HepG2 (cell line): Measurements from ENCODE around the gene NEFH. TPM values are rescaled to one million over a fixed set of nuclear protein-coding genes. Genes with fewer than 3 reads are reported as not detected.

Experiments
- ATAC-seq: fragments of 200-7000 bp; cut with Tn5 transposase; 3 replicates; pipeline ENCODE4 v1.9.1; 2020; ENCODE audit warnings: mild to moderate bottlenecking, moderate library complexity
- BruUV-seq: library from RNA; stranded (reverse); fragments of 400-500 nt; replicated peaks from 2 replicates; lab custom pipeline; 2021; lab: Mats Ljungman, UMichigan
- CTCF ChIA-PET: fragments of 300-600 bp; formaldehyde crosslinking; extraction: SDS; loops from one replicate; lab custom pipeline; 2021; ENCODE audit warnings: low total read pairs, inconsistent platforms, low intra/inter-chr PET ratio; lab: Yijun Ruan, JAX
- POLR2A ChIA-PET: fragments of 350-600 bp; sonication (Branson Sonifier 250); formaldehyde crosslinking; loops from one replicate; lab custom pipeline; 2020; ENCODE audit warnings: antibody characterized with exemption, inconsistent platforms; lab: Yijun Ruan, JAX
- DNase-seq: peaks from one replicate; pipeline ENCODE4 v3.0.0-alpha.2; 2015; ENCODE audit warnings: low spot score
- FAIRE-seq: peaks from 3 replicates; lab custom pipeline; 2011; peaks lifted over from hg19 to GRCh38; lab: Jason Lieb, UNC
- H2AFZ ChIP-seq: one replicate; pipeline ENCODE4 v1.6.1; 2011; ENCODE audit warnings: low read length, inconsistent platforms
- H3K27ac ChIP-seq: fragments of 300-600 bp; 3 replicates; pipeline ENCODE4 v1.8.0; 2011; ENCODE audit warnings: mixed run types, mild to moderate bottlenecking, mixed read lengths, low read length, inconsistent platforms; ENCODE audit not compliant: insufficient read depth; ENCODE audit errors: extremely low read length
- H3K27me3 ChIP-seq, 2 experiments: fragments of 200-600 bp in 1 of 2; 2 replicates in 1 of 2; 3 replicates in 1 of 2; pipeline versions ENCODE4 v1.6.0 to v1.8.0; 2011; ENCODE audit warnings: low read length in 2 of 2, mild to moderate bottlenecking in 2 of 2, moderate library complexity in 2 of 2, inconsistent platforms in 1 of 2; ENCODE audit not compliant: insufficient read depth in 2 of 2, control insufficient read depth in 1 of 2
- H3K36me3 ChIP-seq, 2 experiments: fragments of 200-600 bp in 1 of 2; replicated peaks in 1 of 2; 2 replicates in 1 of 2; 3 replicates in 1 of 2; pipeline versions ENCODE4 v1.5.1 to v1.8.0; 2011; ENCODE audit warnings: low read length in 2 of 2, inconsistent platforms in 1 of 2; ENCODE audit not compliant: insufficient read depth in 2 of 2, control insufficient read depth in 1 of 2
- H3K4me1 ChIP-seq: 2 replicates; pipeline ENCODE4 v1.5.1; 2012; ENCODE audit warnings: low read length, inconsistent platforms; ENCODE audit not compliant: insufficient read depth
- H3K4me2 ChIP-seq: 2 replicates; pipeline ENCODE4 v1.6.0; 2011; ENCODE audit warnings: low read depth, low read length, inconsistent platforms
- H3K4me3 ChIP-seq, 3 experiments: fragments of 200-600 bp in 1 of 3; sonication (generic), shearing (Covaris generic) in 1 of 3; replicated peaks in 1 of 3; 2 replicates each; pipeline ENCODE4 v1.5.1; 2011 to 2016; ENCODE audit warnings: low read length in 3 of 3, inconsistent platforms in 2 of 3, low read depth in 2 of 3, mild to moderate bottlenecking in 2 of 3, control low read depth in 1 of 3, mixed read lengths in 1 of 3; ENCODE audit not compliant: insufficient read depth in 1 of 3
- H3K79me2 ChIP-seq: one replicate; pipeline ENCODE4 v1.6.1; 2011; ENCODE audit warnings: low read length, inconsistent platforms; ENCODE audit not compliant: insufficient read depth
- H3K9ac ChIP-seq: 2 replicates; pipeline ENCODE4 v1.6.0; 2011; ENCODE audit warnings: mild to moderate bottlenecking, low read depth, low read length, inconsistent platforms; ENCODE audit not compliant: insufficient read depth
- H3K9me3 ChIP-seq: 2 replicates; pipeline ENCODE4 v1.5.1; 2012; ENCODE audit warnings: mild to moderate bottlenecking, low read length
- H4K20me1 ChIP-seq: 2 replicates; pipeline ENCODE4 v1.6.0; 2011; ENCODE audit warnings: inconsistent platforms, mild to moderate bottlenecking, low read length, moderate library complexity; ENCODE audit not compliant: insufficient read depth
- EHMT2 ChIP-seq: fragments of 200-600 bp; sonication (generic); IDR thresholded peaks from 2 replicates; pipeline ENCODE4 v1.7.0; 2017; ENCODE audit warnings: antibody characterized with exemption, low read depth, low read length, borderline replicate concordance
- MIER2 ChIP-seq: IDR thresholded peaks from 2 replicates; pipeline ENCODE4 v1.6.1; 2016; ENCODE audit warnings: missing biosample characterization, missing genetic modification reagents
- REST ChIP-seq, 2 experiments: IDR thresholded peaks; 2 replicates each; pipeline ENCODE4 v1.6.1; 2011 to 2012; ENCODE audit warnings: low read length in 2 of 2, borderline replicate concordance in 1 of 2, low read depth in 1 of 2, mild to moderate bottlenecking in 1 of 2, moderate library complexity in 1 of 2
- SALL1 ChIP-seq: sonication (generic); formaldehyde crosslinking; IDR thresholded peaks from 2 replicates; pipeline ENCODE4 v1.8.0; 2022; ENCODE audit warnings: mild to moderate bottlenecking, missing genetic modification reagents
- SAP130 ChIP-seq: IDR thresholded peaks from 2 replicates; pipeline ENCODE4 v1.6.1; 2016; ENCODE audit warnings: low read depth
- ZNF335 ChIP-seq: sonication (generic); formaldehyde crosslinking; IDR thresholded peaks from 2 replicates; pipeline ENCODE4 v1.4.0; 2020; ENCODE audit warnings: missing genetic modification reagents
- ZNF562 ChIP-seq: sonication (generic); formaldehyde crosslinking; IDR thresholded peaks from 2 replicates; pipeline ENCODE4 v1.8.0; 2022; ENCODE audit warnings: missing genetic modification reagents, borderline replicate concordance
- ZNF652 ChIP-seq: IDR thresholded peaks from 2 replicates; pipeline ENCODE4 v1.6.1; 2016; ENCODE audit warnings: low read depth, borderline replicate concordance
- WGBS: methylation state at CpG from one replicate; pipeline ENCODE4 v1.1.6; 2017; ENCODE audit warnings: low lambda C conversion rate; 5-methylcytosine and 5-hydroxymethylcytosine counted together
- in situ Hi-C: cut with HindIII; loops from 2 replicates; pipeline ENCODE4 v1.10.0; 2017; ENCODE audit warnings: low pct_unique_long_range_greater_than_20kb; ENCODE audit not compliant: extremely low pct_ligation_motif_present
- intact Hi-C: fragments of 100-400 bp; cut with micrococcal nuclease; formaldehyde crosslinking; loops from one replicate; pipeline ENCODE4 v1.10.0; 2022; ENCODE audit not compliant: unreplicated experiment
- polyA plus RNA-seq, 8 experiments: library from polyadenylated mRNA; depleted of rRNA in 3 of 8; stranded (reverse) in 7 of 8; unstranded in 1 of 8; fragments of >200 nt; fragmentation: Illumina TruSeq in 4 of 8; extraction: Trizol in 4 of 8; gene quantifications; 2 replicates each; pipeline versions ENCODE4 v1.2.1 to v1.2.3, GENCODE V29; 2011 to 2016; ENCODE audit warnings: low read depth in 4 of 8, missing spikeins in 1 of 8, mixed read lengths in 1 of 8; ENCODE audit not compliant: insufficient read depth in 1 of 8
- total RNA-seq, 5 experiments: library from RNA; depleted of rRNA; stranded (reverse); fragments of >200 nt; fragmentation: Illumina TruSeq; extraction: Trizol; gene quantifications; 2 replicates each; pipeline ENCODE4 v1.2.3, GENCODE V29; 2016; ENCODE audit warnings: low read depth in 1 of 5
- TF ChIP-seq, protein P1 (sequence below): sonication (generic); formaldehyde crosslinking; IDR thresholded peaks from 2 replicates; pipeline ENCODE4 v1.4.0; 2020; ENCODE audit warnings: missing genetic modification reagents, borderline replicate concordance
- TF ChIP-seq, protein P2 (sequence below): sonication (generic); formaldehyde crosslinking; IDR thresholded peaks from 2 replicates; pipeline ENCODE4 v1.4.0; 2020; ENCODE audit warnings: missing genetic modification reagents, borderline replicate concordance

Gene NEFH
- total and polyA plus RNA-seq, 2 of the 13 experiments (the other 11 are each of a cell fraction or from before 2014, with no cell fraction given): not detected

- Histone ChIP-seq H3K79me2 (no peaks in the 10 kb centered on the region), H2AFZ (no peak overlapping the region), H3K27ac (no peak overlapping the region), H3K27me3 (peaks cover 10 to 46% of the 10 kb centered on the region in 2 experiments), H3K4me1 (peaks cover 19% of the 10 kb centered on the region), H3K9ac (no peak overlapping the region), H4K20me1 (peaks cover 7% of the 10 kb centered on the region; the same call in 1 of the 2 replicates), H3K4me2 (no peak overlapping the region), H3K4me3 (no peak overlapping the region), H3K9me3 (no peaks in the 10 kb centered on the region), H3K36me3 (no peaks in the 10 kb centered on the region)
- in situ Hi-C loops (no loop called here), intact Hi-C loops (no loop called here)
- WGBS: 15% methylated on average over 19 of the region's 21 CpGs
- POLR2A ChIA-PET: no interaction called here
- no TSS peak for BruUV-seq
- CTCF ChIA-PET: no interaction called here
- TF ChIP-seq, protein P1, sequence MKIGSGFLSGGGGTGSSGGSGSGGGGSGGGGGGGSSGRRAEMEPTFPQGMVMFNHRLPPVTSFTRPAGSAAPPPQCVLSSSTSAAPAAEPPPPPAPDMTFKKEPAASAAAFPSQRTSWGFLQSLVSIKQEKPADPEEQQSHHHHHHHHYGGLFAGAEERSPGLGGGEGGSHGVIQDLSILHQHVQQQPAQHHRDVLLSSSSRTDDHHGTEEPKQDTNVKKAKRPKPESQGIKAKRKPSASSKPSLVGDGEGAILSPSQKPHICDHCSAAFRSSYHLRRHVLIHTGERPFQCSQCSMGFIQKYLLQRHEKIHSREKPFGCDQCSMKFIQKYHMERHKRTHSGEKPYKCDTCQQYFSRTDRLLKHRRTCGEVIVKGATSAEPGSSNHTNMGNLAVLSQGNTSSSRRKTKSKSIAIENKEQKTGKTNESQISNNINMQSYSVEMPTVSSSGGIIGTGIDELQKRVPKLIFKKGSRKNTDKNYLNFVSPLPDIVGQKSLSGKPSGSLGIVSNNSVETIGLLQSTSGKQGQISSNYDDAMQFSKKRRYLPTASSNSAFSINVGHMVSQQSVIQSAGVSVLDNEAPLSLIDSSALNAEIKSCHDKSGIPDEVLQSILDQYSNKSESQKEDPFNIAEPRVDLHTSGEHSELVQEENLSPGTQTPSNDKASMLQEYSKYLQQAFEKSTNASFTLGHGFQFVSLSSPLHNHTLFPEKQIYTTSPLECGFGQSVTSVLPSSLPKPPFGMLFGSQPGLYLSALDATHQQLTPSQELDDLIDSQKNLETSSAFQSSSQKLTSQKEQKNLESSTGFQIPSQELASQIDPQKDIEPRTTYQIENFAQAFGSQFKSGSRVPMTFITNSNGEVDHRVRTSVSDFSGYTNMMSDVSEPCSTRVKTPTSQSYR: 0 out of 2 replicates have a peak, but pooled peaks have one; percentile 33
- TF ChIP-seq SAP130 (peak; percentile 19; the same call in 1 of the 2 replicates), REST (IDR thresholded peaks at IDR 0.05; ENCODE audit: borderline replicate concordance in 1 of 2, low read depth in 1 of 2, low read length in 2 of 2) (peak; percentile 66 to 94), MIER2 (peak; percentile 93), SALL1 (CRISPR knock-in tag) (peak; percentile 43; the same call in 1 of the 2 replicates), EHMT2 (0 out of 2 replicates have a peak, but pooled peaks have one; percentile 65), ZNF335 (no peak), ZNF652 (peak; percentile 58), ZNF562 (CRISPR knock-in tag) (no peak)
- TF ChIP-seq, protein P2, sequence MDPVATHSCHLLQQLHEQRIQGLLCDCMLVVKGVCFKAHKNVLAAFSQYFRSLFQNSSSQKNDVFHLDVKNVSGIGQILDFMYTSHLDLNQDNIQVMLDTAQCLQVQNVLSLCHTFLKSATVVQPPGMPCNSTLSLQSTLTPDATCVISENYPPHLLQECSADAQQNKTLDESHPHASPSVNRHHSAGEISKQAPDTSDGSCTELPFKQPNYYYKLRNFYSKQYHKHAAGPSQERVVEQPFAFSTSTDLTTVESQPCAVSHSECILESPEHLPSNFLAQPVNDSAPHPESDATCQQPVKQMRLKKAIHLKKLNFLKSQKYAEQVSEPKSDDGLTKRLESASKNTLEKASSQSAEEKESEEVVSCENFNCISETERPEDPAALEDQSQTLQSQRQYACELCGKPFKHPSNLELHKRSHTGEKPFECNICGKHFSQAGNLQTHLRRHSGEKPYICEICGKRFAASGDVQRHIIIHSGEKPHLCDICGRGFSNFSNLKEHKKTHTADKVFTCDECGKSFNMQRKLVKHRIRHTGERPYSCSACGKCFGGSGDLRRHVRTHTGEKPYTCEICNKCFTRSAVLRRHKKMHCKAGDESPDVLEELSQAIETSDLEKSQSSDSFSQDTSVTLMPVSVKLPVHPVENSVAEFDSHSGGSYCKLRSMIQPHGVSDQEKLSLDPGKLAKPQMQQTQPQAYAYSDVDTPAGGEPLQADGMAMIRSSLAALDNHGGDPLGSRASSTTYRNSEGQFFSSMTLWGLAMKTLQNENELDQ (CRISPR knock-in tag): no peak
- ATAC-seq (peak; percentile 28; the same call in 2 of the 3 replicates), FAIRE-seq (no peak), DNase-seq (no peak)
Measured at GRCh38 chr22:29478326-29479276, 1.4 kb upstream of the NEFH start.
